ENCODE measurements around the gene TFAM.
"Not testable (repeated sequence)": the region's sequence is repeated elsewhere in the genome, so short reads cannot be mapped to it uniquely, and the experiment has no call there.

TFAM gene

GRCh38 chr10:58372607-58373441 lies 12.4 kb upstream of the TFAM start:
- no peak for DNase-seq (ENCODE audit: low read depth in 2 of 2)

- no peak for DNase-seq (ENCODE audit: low read depth in 2 of 2)
Measured at GRCh38 chr10:58373442-58373827, 11.8 kb upstream of the TFAM start.

- DNase-seq (ENCODE audit: low read depth in 2 of 2), result no peak
Measured at GRCh38 chr10:58382489-58382995, 2.7 kb upstream of the TFAM start.

GRCh38 chr10:58384095-58384494 lies 1.1 kb upstream of the TFAM start:
- no peak for DNase-seq (ENCODE audit: low read depth in 2 of 2)

GRCh38 chr10:58384544-58384998 lies 639 bp upstream of the TFAM start:
- no peak for DNase-seq (ENCODE audit: low read depth in 2 of 2)

- no peak for DNase-seq (ENCODE audit: low read depth in 2 of 2)
Measured at GRCh38 chr10:58385784-58386112, 538 bp downstream of the TFAM start.

GRCh38 chr10:58389024-58389423 lies 3.8 kb downstream of the TFAM start:
- DNase-seq (ENCODE audit: low read depth in 2 of 2), result no peak

GRCh38 chr10:58393317-58393716 lies 8.1 kb downstream of the TFAM start:
- DNase-seq (ENCODE audit: low read depth in 2 of 2), result no peak

GRCh38 chr10:58394471-58394870 lies 9.3 kb downstream of the TFAM start:
- no peak for DNase-seq (ENCODE audit: low read depth in 2 of 2)

GRCh38 chr10:58396057-58396456 lies 10.8 kb downstream of the TFAM start:
- no peak for DNase-seq (ENCODE audit: low read depth in 2 of 2)

- no peak for DNase-seq (ENCODE audit: low read depth in 2 of 2)
Measured at GRCh38 chr10:58397830-58398229, 12.6 kb downstream of the TFAM start.

GRCh38 chr10:58399410-58399809 lies 14.2 kb downstream of the TFAM start:
- DNase-seq (ENCODE audit: low read depth in 2 of 2), result no peak

- DNase-seq (ENCODE audit: low read depth in 2 of 2), result no peak
Measured at GRCh38 chr10:58400609-58401008, 15.4 kb downstream of the TFAM start.

GRCh38 chr10:58404001-58404400 lies 18.8 kb downstream of the TFAM start:
- DNase-seq (ENCODE audit: low read depth in 2 of 2), result no peak

GRCh38 chr10:58409956-58410610 lies 24.9 kb downstream of the TFAM start:
- no peak for DNase-seq (ENCODE audit: low read depth in 2 of 2)

GRCh38 chr10:58412502-58412961 lies 27.3 kb downstream of the TFAM start:
- no peak for DNase-seq (ENCODE audit: low read depth in 2 of 2)

- DNase-seq (ENCODE audit: low read depth in 2 of 2), result no peak
Measured at GRCh38 chr10:58414270-58415041, 29.2 kb downstream of the TFAM start.

GRCh38 chr10:58415757-58416156 lies 30.5 kb downstream of the TFAM start:
- DNase-seq (ENCODE audit: low read depth in 2 of 2), result no peak

- DNase-seq (ENCODE audit: low read depth in 2 of 2), result not testable (repeated sequence)
Measured at GRCh38 chr10:58417902-58418301, 32.7 kb downstream of the TFAM start.

- no peak for DNase-seq (ENCODE audit: low read depth in 2 of 2)
Measured at GRCh38 chr10:58424176-58424575, 39.0 kb downstream of the TFAM start.

- not testable (repeated sequence) for DNase-seq (ENCODE audit: low read depth in 2 of 2)
Measured at GRCh38 chr10:58428436-58428835, 43.2 kb downstream of the TFAM start.

GRCh38 chr10:58431903-58432302 lies 46.7 kb downstream of the TFAM start:
- no peak for DNase-seq (ENCODE audit: low read depth in 2 of 2)
